ENCODE results near the gene PFKP.
"Not testable (repeated sequence)": the region's sequence is repeated elsewhere in the genome, so short reads cannot be mapped to it uniquely, and the experiment has no call there.

PFKP gene

GRCh38 chr10:3098689-3099088 lies 31.3 kb downstream of the PFKP start:
- no peak for DNase-seq (ENCODE audit: low read depth in 2 of 2)

GRCh38 chr10:3099291-3100092 lies 32.1 kb downstream of the PFKP start:
- no peak for DNase-seq (ENCODE audit: low read depth in 2 of 2)

GRCh38 chr10:3100093-3100792 lies 32.9 kb downstream of the PFKP start:
- no peak for DNase-seq (ENCODE audit: low read depth in 2 of 2)

- DNase-seq (ENCODE audit: low read depth in 2 of 2): no peak
Measured at GRCh38 chr10:3100856-3101640, 33.7 kb downstream of the PFKP start.

GRCh38 chr10:3102720-3103427 lies 35.5 kb downstream of the PFKP start:
- DNase-seq (ENCODE audit: low read depth in 2 of 2): no peak

GRCh38 chr10:3103646-3104045 lies 36.3 kb downstream of the PFKP start:
- no peak for DNase-seq (ENCODE audit: low read depth in 2 of 2)

GRCh38 chr10:3104251-3104918 lies 37.0 kb downstream of the PFKP start:
- no peak for DNase-seq (ENCODE audit: low read depth in 2 of 2)

GRCh38 chr10:3105166-3105565 lies 37.8 kb downstream of the PFKP start:
- no peak for DNase-seq (ENCODE audit: low read depth in 2 of 2)

GRCh38 chr10:3105905-3106304 lies 38.6 kb downstream of the PFKP start:
- DNase-seq (ENCODE audit: low read depth in 2 of 2): no peak

- not testable (repeated sequence) for DNase-seq (ENCODE audit: low read depth in 2 of 2)
Measured at GRCh38 chr10:3106328-3106727, 39.0 kb downstream of the PFKP start.

GRCh38 chr10:3106928-3107425 lies 39.6 kb downstream of the PFKP start:
- no peak for DNase-seq (ENCODE audit: low read depth in 2 of 2)

GRCh38 chr10:3107426-3107961 lies 40.1 kb downstream of the PFKP start:
- no peak for DNase-seq (ENCODE audit: low read depth in 2 of 2)

GRCh38 chr10:3108033-3108432 lies 40.7 kb downstream of the PFKP start:
- DNase-seq (ENCODE audit: low read depth in 2 of 2): no peak

GRCh38 chr10:3108575-3109105 lies 41.3 kb downstream of the PFKP start:
- no peak for DNase-seq (ENCODE audit: low read depth in 2 of 2)

- DNase-seq (ENCODE audit: low read depth in 2 of 2): no peak
Measured at GRCh38 chr10:3109196-3109595, 41.8 kb downstream of the PFKP start.

GRCh38 chr10:3109633-3110032 lies 42.3 kb downstream of the PFKP start:
- DNase-seq (ENCODE audit: low read depth in 2 of 2): no peak

- DNase-seq (ENCODE audit: low read depth in 2 of 2): no peak
Measured at GRCh38 chr10:3110782-3111620, 43.7 kb downstream of the PFKP start.

- no peak for DNase-seq (ENCODE audit: low read depth in 2 of 2)
Measured at GRCh38 chr10:3111621-3112163, 44.3 kb downstream of the PFKP start.

GRCh38 chr10:3113343-3113720 lies 46.0 kb downstream of the PFKP start:
- no peak for DNase-seq (ENCODE audit: low read depth in 2 of 2)
